ENCODE data around the gene OR4K1.
"Not testable (repeated sequence)": the region's sequence is repeated elsewhere in the genome, so short reads cannot be mapped to it uniquely, and the experiment has no call there.

Gene OR4K1

GRCh38 chr14:19930617-19931016 is at the start of gene OR4K1:
Gene OR4K1 (plus strand): TSS chr14:19930917. CDS start chr14:19935667, 4,750 bp downstream.
- DNase-seq (ENCODE audit: low read depth), result no peak

- no peak for DNase-seq (ENCODE audit: low read depth)
Observed at GRCh38 chr14:19895282-19895681, 35.4 kb upstream of the OR4K1 start.

- no peak for DNase-seq (ENCODE audit: low read depth)
Observed at GRCh38 chr14:19900999-19901398, 29.7 kb upstream of the OR4K1 start.

- DNase-seq (ENCODE audit: low read depth), result no peak
Observed at GRCh38 chr14:19902409-19902808, 28.3 kb upstream of the OR4K1 start.

GRCh38 chr14:19906665-19907064 is 24.1 kb upstream of the OR4K1 start:
- no peak for DNase-seq (ENCODE audit: low read depth)

- no peak for DNase-seq (ENCODE audit: low read depth)
Observed at GRCh38 chr14:19911114-19911513, 19.6 kb upstream of the OR4K1 start.

GRCh38 chr14:19917243-19917642 is 13.5 kb upstream of the OR4K1 start:
- no peak for DNase-seq (ENCODE audit: low read depth)

GRCh38 chr14:19917955-19918518 is 12.7 kb upstream of the OR4K1 start:
- no peak for DNase-seq (ENCODE audit: low read depth)

- no peak for DNase-seq (ENCODE audit: low read depth)
Observed at GRCh38 chr14:19918553-19919264, 12.0 kb upstream of the OR4K1 start.

GRCh38 chr14:19920021-19920657 is 10.6 kb upstream of the OR4K1 start, which contains the start of gene OR4K5:
Gene OR4K5 (plus strand): TSS chr14:19920607. CDS start chr14:19920607, 0 bp downstream.
- DNase-seq (ENCODE audit: low read depth), result no peak

- DNase-seq (ENCODE audit: low read depth), result no peak
Observed at GRCh38 chr14:19941668-19942067, 11.0 kb downstream of the OR4K1 start.

GRCh38 chr14:19947413-19948090 is 16.8 kb downstream of the OR4K1 start:
- no peak for DNase-seq (ENCODE audit: low read depth)

GRCh38 chr14:19949218-19949617 is 18.5 kb downstream of the OR4K1 start:
- DNase-seq (ENCODE audit: low read depth), result no peak

GRCh38 chr14:19969735-19970134 is 39.0 kb downstream of the OR4K1 start:
- DNase-seq (ENCODE audit: low read depth), result not testable (repeated sequence)

- no peak for DNase-seq (ENCODE audit: low read depth)
Observed at GRCh38 chr14:19974844-19975243, 44.1 kb downstream of the OR4K1 start.

GRCh38 chr14:19975291-19975690 is 44.6 kb downstream of the OR4K1 start, which contains the start of gene OR4K15:
Gene OR4K15 (plus strand): TSS chr14:19975591. CDS start chr14:19975591, 0 bp downstream.
- no peak for DNase-seq (ENCODE audit: low read depth)

All from activated T-cell treated with anti-CD3 and anti-CD28 coated beads for 24 hours (primary cell).